Muscle of arm (tissue), 12 donors: ENCODE results near the gene GNA15. TPM values are rescaled to one million over a fixed set of nuclear protein-coding genes. Genes with fewer than 3 reads are reported as not detected.

Source experiments
- DNase-seq: peaks from one replicate; pipeline ENCODE4 v3.0.0-alpha.2; 2013
- polyA plus RNA-seq, 12 donors: library from polyadenylated mRNA; unstranded; fragments of 120-200 nt; gene quantifications; one replicate each; pipeline ENCODE4 v1.2.1, GENCODE V29; 2013; ENCODE audit not compliant: insufficient read length in 12 of 12

Gene GNA15
- polyA plus RNA-seq, 12 donors = 0.93 to 8.7 (median 1.5) TPM; not detected in 2

DNA sequence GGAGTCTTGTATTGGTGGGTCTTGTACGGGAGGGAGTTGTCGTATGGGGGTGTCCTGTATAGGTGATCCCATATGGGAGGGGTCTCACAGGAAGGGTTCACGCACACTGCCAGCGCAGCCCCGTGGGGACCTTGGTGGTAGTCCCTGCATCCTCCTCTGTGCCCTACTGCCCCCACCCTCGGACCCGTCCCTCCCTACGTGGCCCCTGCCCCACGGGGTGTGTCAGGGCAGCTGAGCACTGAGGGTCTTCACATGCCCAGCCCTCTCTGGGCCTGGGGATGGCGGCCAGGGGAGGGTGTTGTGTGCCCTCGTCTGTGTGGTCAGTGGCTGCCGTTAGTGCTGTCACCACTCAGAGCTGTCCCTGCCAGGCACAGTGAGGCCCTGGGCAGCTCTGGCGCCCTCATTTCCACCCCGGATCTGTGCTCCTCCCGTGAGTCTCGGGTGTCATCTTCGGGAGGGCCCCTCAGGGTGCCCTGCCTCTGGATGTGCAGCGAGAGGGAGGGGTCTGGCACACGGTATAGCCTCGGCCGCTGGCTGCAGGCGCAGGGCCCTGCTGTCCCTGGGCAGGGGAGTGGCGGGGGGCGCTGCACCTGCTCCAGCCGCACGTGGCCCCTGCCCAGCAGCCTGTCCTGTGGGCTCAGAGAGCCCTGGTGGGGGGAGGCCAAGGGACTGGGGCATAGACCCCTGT lies 16.0 kb upstream of the GNA15 start:
- no peak for DNase-seq

DNA sequence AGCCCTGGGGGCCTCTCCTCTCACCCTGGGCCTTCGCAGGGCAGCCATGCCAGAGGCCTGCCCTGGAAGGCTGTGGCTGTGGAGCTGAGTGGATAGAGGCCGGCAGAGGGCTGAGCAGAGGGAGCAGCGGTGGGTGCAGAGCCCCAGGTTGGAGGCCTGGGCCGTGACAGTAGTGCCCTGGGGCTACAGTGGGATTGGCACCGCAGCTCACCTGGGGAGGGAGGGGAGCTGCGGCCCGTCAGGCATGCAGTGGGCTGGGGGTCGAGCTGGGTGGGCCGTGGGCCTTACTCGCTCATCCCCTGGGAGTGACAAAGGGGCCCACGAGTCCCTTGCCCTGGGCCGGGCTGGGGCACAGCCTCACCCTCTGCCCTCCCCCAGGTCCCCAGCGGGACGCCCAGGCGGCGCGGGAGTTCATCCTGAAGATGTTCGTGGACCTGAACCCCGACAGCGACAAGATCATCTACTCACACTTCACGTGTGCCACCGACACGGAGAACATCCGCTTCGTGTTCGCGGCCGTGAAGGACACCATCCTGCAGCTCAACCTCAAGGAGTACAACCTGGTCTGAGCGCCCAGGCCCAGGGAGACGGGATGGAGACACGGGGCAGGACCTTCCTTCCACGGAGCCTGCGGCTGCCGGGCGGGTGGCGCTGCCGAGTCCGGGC lies 15.1 kb upstream of the GNA15 start:
- no peak for DNase-seq

DNA sequence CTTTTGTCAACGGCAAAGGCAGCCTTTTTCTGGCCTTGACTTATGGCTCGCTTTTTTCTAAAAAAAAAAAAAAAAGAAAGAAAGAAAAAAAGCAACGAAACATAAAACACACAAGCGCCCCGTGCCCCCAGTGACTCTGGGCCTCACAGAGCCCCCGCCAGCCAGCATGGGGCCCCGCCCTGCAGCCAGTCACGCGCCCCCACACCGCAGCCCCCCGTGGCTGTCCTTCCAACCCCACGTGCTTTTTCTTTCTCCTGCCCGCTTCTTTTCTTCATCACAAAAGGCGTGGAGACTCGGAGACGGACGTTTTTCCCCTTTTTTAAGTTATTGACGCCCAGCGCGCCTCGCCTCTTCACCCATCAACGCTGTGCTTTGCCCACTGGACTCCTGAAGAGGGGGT lies 14.4 kb upstream of the GNA15 start:
- no peak for DNase-seq

DNA sequence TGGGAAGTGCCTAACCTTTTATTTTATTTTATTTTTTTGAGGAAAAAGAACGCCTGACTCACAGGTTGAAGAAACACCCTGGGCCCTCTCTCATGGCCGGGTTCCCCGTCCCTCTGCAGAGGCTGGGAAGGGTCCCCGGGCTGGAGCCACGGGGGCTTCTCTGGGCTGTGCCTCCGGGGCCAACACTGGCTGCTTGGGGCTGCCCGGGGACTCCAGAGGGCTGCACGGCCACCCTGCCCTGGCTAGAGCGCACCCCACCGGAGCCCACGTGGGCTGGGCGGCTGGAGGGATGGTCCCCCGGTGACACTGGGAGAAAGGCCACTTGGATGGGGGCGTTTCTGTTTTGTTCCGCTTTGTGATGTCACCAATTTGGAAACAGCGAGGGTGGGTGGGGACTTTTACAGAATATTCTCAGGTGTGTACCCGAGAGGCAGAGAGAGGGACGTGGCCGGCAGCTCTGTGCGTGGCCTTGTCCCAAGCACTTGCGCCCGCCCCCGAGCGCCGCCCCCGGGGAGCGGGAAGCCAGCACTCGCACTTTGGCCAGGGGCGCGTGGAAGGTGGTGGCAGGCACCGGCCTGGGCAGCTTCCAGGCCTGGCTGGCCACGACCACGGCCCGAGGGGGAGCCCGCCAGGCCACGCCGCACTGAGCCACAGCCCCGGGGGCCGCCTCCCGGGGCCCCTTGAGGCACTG lies 13.9 kb upstream of the GNA15 start:
- DNase-seq = no peak

DNA sequence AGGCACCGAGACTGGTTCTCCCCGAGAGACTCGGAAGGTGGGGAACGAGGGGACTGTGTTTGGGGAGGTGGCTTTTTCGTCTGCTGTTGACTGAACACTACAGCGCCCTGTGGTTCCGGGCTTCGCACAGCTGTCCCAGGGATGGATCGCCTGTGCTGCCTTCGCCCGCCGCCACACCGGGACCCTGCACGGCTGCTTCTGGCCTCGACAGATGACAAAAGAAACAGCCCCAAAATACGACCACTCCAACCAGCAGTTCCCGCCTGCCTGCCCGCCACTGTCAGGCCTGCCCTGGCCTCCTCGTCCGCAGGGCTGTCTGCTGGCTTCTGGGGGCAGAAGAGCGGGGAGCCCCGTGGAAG lies 13.3 kb upstream of the GNA15 start:
- DNase-seq = no peak

DNA sequence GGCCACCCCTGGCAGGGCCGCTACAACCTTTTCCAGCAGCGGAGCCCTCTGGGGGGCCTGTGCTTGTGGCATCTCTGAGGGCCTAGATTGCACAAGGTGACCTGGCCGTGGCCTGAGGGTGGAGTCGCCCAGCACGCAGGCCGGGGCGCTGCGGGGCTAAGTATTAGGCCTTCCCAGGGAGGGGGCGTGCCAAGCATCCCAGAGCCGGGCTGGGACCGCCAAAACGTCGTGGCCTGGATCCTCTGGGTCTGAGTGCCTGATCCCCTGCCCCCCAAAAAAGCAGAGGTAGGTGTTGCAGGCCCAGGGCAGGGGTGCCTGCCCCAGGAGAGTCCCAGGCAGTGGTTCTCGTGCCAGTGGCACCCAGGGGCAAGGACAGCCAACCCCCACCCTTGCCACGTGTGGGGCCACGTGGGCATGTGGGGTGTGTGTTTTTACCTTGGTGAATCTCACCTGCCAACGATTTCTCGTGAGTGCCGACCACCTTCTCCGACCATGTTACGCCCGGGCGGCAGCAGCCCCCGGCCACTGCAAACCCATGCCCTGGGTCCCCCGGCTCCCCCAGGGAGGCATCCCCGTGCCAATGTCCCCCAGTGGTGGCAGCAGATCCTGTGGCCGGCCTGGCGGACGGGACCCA lies 12.6 kb upstream of the GNA15 start:
- DNase-seq = no peak

DNA sequence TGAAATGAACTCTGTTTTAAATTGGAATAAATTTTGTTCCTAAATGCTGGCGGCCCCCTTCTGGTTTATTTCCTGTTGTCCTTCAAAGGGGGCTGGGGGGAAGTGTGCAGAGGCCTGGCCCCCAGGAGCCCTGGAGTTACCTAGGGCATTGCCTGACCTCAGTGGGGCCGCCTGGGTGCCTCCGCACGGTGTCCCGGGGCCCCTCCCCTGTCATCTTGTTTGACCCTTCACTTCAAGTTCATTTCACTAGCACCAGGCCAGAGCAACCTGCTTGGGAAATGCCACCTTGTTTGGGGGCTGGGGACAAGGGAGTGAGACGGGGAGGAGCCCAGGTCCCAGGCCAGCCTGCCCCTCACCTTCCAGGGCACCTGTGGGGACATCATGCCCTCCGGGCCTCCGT lies 11.9 kb upstream of the GNA15 start:
- no peak for DNase-seq

DNA sequence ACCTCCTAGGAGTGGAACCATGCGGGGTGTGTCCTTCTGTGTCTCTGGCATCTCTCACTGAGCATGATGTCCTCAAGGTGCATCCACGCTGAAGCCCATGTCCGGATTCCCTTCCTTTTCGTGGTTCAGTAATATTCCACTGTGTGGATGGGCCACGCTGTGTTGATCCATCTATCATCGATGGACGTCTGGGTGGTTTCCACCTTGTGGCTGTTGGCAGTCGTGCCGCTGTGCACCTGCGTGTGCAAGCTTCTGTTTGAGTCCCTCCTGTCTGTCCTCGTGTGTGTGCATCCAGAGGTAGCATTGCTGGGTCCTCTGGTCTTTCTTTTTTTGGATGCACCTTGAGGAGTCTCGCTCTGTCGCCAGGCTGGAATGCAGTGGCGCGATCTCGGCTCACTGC lies 11.2 kb upstream of the GNA15 start:
- no peak for DNase-seq

DNA sequence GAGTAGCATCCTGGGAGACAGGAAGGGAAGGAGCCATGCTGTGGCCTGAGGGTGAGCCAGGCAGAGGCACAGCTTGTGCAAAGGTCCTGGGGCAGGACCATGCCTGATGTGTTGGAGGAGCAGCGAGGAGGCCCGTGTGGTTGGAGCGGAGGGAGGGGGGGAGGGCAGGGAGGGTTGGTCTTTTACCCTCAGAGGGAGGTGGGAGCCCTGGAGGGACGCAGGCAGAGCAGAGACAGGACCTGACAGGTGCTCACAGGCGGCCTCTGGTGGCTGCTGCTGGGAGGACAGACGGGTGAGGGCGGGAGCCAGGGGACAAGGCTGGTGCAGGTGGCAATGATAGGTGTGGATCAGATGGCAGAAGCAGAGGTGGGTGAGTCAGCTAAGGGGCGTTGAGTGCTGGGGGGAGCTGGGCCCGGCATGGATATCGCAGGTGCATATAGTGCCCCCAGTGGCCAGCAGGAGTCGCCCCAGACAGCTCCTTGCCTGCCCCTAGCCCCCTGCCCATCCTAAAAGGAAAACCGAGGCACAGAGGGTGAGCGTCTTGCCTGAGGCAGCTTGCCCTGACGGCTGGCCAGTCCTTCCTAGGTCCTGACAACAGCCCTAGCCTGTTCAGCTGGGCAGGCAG lies 9.8 kb upstream of the GNA15 start:
- DNase-seq = no peak

DNA sequence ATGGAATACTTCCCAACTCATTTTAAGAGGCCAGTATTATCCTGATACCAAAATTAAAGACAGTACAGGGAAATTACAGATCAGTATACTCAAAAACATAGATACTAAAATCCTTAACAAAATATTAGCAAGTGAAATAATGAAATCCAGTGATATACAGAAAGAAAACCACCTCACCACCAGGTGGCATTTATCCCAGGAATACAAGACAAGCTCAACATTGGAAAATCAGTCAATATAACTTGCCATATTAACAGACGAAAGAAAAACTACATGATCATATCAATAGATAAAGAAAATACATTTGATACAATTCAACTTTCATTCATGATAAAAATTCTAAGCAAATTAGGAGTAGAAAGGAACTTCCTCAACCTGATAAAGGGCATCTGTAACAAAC lies 6.7 kb upstream of the GNA15 start:
- no peak for DNase-seq

DNA sequence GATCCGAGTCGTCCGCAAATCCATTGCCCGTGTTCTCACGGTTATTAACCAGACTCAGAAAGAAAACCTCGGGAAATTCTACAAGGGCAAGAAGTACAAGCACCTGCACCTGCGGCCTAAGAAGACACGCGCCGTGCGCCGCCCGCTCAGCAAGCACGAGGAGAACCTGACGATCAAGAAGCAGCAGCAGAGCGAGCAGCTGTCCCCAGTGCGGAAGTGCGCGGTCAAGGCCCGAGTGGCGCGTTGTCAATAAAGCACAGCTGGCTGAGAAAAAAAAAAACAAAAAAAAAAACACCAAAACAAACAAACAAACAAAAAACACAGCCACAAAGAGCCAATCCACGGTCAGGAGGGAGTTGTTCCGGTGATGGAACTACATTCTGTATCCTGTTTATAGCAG lies 4.7 kb upstream of the GNA15 start:
- DNase-seq = no peak

DNA sequence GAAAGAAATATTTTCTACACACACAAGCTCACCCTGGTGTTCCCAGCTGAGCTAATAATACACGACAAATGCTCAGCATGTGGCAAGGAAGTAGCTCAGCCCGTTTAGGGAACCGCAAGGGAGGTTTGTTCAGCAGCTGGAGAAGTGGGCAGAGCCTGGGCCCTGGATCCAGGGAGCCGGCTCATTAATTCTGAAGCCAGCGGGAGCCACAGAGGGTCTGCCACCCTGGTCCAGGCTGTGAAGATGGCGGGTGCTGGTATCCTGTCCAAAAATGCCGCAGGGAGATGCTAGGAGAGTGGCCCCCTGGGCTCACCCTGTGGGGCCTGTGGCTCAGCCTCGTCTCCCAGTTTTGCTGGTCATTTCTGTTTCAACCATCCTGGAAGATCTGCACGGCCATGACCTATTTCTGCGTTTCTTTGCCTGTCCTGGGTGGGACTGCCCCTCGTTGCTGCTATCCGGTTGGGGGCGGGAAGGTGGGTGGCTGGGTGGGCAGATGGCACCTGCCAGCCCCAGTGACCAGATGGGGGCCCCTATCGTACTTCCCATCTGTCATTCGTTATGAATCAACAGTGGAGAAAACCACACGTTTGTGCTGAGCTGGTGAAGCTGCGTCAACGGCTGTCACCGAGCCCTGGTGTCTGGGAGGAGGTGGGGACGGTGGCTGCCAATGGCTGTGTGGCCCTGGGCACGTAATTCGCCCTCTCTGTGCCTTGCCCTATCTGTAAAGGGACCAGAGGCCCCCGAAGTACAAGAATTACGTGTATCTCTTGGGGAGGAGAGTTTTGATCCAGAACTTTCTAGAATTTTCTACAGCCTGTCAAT lies 2.7 kb upstream of the GNA15 start:
- DNase-seq = no peak

DNA sequence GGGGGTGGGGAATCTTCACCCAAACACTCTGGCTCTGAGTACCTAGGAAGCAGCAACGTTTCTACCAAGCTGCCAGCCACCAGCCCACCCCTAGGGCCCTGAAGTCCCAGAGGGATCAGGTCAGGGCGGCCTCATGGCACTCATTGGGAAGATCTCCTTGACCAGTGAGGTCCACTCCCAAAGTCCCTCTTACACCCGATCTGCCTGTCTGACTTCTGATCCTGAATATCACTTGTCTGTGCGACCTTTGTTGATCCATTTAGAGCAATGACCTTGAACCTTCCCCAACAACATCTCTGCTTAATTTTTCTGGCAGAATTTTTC lies 2.1 kb upstream of the GNA15 start:
- no peak for DNase-seq

DNA sequence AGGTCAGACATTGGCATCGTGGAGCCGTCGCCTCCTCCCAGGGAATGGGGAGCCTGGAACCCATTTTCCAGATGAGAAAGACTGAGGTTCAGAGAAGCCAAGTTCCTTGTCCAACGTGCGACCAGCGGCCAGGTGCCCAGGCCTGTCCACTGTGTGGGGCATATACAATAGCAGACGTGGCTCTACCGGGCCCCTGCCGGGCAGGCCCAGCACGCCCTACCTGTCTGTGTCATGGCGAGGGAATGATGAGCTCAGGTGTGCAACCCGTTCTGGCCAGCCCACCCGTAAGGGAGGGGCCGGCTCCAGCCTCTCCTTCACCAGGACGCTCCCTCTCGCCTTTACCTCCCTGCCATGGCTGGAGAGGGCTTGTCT lies 837 bp downstream of the GNA15 start:
- no peak for DNase-seq

DNA sequence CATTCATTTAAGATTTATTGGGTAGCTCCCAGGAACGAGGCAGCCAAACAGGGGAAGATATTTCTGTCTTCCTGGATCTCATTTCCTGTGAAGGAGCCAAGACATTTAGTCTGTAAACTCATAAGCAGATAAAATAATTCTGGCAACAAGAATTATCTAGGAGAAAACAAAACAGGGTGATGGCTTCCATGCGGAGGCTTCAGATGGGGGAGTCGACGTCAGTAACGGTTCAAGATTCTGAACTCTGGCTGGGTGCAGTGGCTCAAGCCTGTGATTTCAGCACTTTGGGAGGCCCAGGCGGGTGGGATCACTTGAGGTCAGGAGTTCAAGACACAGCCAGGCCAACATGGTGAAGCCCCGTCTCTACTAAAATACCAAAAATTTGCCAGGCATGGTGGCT lies 1.3 kb downstream of the GNA15 start:
- DNase-seq = no peak

DNA sequence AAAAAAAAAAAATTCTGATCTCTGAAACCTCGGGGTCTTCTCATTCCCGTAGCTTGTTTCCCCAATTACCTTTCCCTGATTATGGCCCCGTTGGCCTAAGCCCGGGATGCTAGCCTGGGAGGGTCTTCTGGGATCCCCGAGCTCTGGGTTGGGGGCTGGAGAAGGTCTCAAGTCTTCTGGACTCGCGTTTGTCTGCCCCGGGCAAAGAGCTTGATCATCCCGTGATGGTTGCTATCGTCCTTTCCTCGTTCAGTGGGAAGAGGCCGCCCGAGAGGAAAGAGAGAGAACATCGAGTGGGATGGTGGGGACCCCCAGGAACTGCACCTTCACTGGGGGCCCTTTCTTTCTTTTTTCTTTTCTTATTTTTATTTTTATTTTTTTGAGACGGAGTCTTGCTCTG lies 2.4 kb downstream of the GNA15 start:
- DNase-seq = no peak

DNA sequence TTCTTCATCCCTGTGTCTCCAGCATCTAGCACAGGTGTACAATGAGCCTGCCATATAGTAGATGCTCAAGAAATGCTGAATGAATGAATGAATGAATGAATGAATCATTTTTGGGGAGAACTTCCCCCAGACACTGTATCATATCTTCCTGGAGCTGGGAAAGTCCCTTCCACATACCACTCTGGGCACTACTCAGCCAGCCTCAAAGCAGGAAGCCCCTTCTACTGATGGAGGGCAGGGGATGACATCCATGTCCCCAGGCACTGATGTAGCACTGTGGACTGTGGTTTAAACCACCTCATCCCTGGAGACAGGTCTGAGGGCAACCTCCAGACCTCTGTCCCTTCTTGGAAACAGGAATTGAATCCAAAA lies 4.8 kb downstream of the GNA15 start:
- no peak for DNase-seq

DNA sequence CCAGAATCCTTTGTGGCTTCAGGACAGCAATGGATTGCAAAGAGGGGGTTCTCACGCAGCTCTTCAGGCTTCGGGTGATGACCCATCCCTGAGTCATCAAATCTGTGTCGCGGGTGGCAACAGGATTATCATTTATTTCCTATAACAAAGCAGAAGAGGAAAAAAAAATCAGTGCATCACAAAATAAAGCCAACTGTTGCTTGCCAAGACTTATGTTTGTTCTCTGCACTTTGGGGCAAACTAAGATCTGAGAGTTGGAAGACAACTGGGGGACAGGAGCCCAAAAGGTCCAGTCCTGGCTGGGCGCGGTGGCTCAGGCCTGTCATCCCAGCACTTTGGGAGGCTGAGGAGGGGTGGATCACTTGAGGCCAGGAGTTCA lies 6.4 kb downstream of the GNA15 start:
- no peak for DNase-seq

DNA sequence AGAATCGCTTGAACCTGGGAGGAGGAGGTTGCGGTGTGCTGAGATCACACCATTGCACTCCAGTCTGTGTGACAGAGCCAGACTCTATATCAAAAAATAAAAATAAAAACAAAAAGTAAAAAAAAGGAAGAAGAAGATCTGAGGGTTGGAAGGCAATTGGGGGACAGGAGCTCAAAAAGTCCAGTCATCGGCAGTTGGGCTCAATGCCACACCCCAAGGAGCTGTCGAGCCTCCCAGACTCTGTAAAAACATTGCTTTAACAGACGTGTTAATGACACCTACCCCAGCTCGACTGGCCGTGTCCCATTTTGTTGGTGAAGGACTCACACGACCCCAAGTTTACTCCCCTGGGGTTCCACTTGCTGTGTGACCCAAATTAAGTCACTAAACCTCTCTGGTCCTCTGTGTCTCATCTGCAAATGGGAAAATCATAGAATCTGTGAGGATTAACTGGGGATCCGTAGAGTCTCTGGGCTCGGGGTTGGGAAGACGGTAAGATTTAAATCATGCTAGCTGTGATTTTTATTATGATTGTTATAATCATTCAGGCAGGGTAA lies 7.0 kb downstream of the GNA15 start:
- no peak for DNase-seq

DNA sequence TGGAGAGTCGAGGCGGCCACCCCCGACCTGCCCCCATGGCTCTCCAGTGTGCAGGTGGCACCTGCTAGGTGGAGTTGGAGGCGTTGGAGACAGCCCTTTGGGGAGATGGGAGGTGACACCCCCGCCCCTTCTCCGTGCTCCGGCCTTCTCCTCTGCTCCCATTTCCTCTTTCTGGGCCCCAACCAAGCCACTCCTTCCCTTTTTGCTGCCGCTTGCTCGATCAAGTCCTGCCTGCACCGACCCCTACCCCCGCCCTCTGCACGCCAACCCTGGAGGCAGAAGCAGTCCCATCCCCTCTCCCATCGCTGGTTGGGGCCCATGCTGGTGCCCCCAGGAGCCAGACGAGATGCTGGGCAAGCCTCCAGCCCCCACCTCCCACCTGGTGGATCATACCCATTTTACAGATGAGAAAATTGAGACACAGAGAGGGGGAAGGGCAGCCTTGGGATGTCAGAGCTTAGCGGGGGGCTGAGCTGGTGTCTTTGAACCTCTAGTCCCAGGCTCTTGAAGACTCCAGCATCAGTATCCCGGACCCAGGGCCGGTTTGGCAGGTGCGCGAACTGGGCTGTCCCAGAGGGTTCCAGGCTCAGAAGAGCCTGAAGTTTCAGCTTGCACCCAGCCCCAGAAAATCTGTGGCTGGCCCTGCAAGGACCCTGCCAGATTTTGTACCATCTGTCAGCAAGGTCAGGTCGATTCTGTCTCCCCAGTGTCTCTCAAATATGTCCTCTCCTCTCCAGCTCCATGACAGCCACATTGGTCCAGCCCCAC lies 10.3 kb downstream of the GNA15 start:
- DNase-seq = no peak

DNA sequence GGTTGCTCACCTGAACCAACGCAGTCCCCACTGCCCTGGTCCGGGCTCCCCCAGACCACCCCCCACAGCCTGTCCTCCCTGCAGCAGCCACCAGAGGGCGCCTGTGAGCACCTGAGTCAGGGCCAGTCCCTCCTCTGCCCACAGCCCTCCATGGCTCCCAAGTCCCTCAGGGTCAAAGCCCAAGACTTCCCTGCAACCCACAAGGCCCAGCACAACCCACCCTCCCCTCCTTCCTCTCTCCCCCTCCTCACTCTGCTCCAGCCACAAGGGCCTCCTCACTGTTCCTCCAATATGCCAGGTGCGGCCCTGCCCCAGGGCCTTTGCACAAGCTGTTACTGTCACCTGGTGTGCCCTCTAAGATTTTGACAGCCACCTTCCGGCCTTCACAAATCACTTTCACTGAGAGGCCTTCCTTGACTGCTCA lies 10.9 kb downstream of the GNA15 start:
- no peak for DNase-seq
